HepG2 (cell line): ENCODE data around the gene NUBP1. TPM values are rescaled to one million over a fixed set of nuclear protein-coding genes. Genes with fewer than 3 reads are reported as not detected.

Source experiments
- AGO1 ChIP-seq: fragments of 200-400 bp; formaldehyde crosslinking; IDR thresholded peaks from 2 replicates; pipeline ENCODE4 v1.6.1; 2017; ENCODE audit warnings: mild to moderate bottlenecking, low read depth, low read length, moderate library complexity; ENCODE audit not compliant: poor library complexity, severe bottlenecking
- FOXC1 ChIP-seq: sonication (generic); formaldehyde crosslinking; IDR thresholded peaks from 2 replicates; pipeline ENCODE4 v1.8.0; 2022; ENCODE audit warnings: mild to moderate bottlenecking, missing genetic modification reagents, borderline replicate concordance
- FOXK1 ChIP-seq: sonication (generic); formaldehyde crosslinking; IDR thresholded peaks from 2 replicates; pipeline ENCODE4 v1.4.0; 2020; ENCODE audit warnings: low read depth, missing genetic modification reagents, borderline replicate concordance
- HNRNPLL ChIP-seq: fragments of 200-400 bp; formaldehyde crosslinking; IDR thresholded peaks from 2 replicates; pipeline ENCODE4 v1.6.1; 2017; ENCODE audit warnings: mild to moderate bottlenecking, low read depth, low read length; ENCODE audit not compliant: poor library complexity, severe bottlenecking
- KDM5B ChIP-seq: sonication (generic); formaldehyde crosslinking; IDR thresholded peaks from 2 replicates; pipeline ENCODE4 v1.4.0; 2020; ENCODE audit warnings: missing genetic modification reagents, mild to moderate bottlenecking, borderline replicate concordance
- MBNL3 ChIP-seq: fragments of 250-450 bp; sonication (Bioruptor Pico); conservative IDR thresholded peaks from 2 replicates; pipeline ENCODE4 v1.8.0; 2022; ENCODE audit warnings: mild to moderate bottlenecking, inconsistent platforms
- MIXL1 ChIP-seq: IDR thresholded peaks from 2 replicates; pipeline ENCODE4 v1.6.1; 2016
- MTA3 ChIP-seq: sonication (generic); formaldehyde crosslinking; IDR thresholded peaks from 2 replicates; pipeline ENCODE4 v1.4.0; 2020; ENCODE audit warnings: missing genetic modification reagents
- MXD4 ChIP-seq: IDR thresholded peaks from 2 replicates; pipeline ENCODE4 v1.6.1; 2016; ENCODE audit warnings: mild to moderate bottlenecking, missing biosample characterization, missing genetic modification reagents
- MXI1 ChIP-seq: IDR thresholded peaks from 3 replicates; pipeline ENCODE4 v1.6.1; 2012; ENCODE audit warnings: low read depth, low read length, inconsistent platforms, borderline replicate concordance
- PHB2 ChIP-seq: fragments of 450-650 bp; IDR thresholded peaks from 2 replicates; pipeline ENCODE4 v1.6.1; 2018; ENCODE audit not compliant: partially characterized antibody
- PLRG1 ChIP-seq: fragments of 450-650 bp; conservative IDR thresholded peaks from 2 replicates; pipeline ENCODE4 v1.6.1; 2016
- RBFOX2 ChIP-seq: fragments of 200-400 bp; formaldehyde crosslinking; IDR thresholded peaks from 2 replicates; pipeline ENCODE4 v1.6.1; 2017; ENCODE audit warnings: low read depth, mild to moderate bottlenecking, low read length
- SAFB2 ChIP-seq: sonication (generic); formaldehyde crosslinking; IDR thresholded peaks from 2 replicates; pipeline ENCODE4 v1.5.1; 2020; ENCODE audit warnings: missing genetic modification reagents, low read depth, mild to moderate bottlenecking, borderline replicate concordance
- SOX5 ChIP-seq: IDR thresholded peaks from 2 replicates; pipeline ENCODE4 v1.6.1; 2016; ENCODE audit warnings: borderline replicate concordance
- XBP1 ChIP-seq: sonication (generic); formaldehyde crosslinking; IDR thresholded peaks from 2 replicates; pipeline ENCODE4 v1.5.0; 2020; ENCODE audit warnings: missing genetic modification reagents
- YY1 ChIP-seq: IDR thresholded peaks from 2 replicates; pipeline ENCODE4 v1.6.1; 2011; ENCODE audit warnings: low read length, low read depth, moderate library complexity, mild to moderate bottlenecking; ENCODE audit not compliant: insufficient read depth, insufficient replicate concordance
- ZNF224 ChIP-seq: sonication (generic); formaldehyde crosslinking; IDR thresholded peaks from 2 replicates; pipeline ENCODE4 v1.5.0; 2020; ENCODE audit warnings: mild to moderate bottlenecking, missing genetic modification reagents
- ZNF33A ChIP-seq: sonication (generic); formaldehyde crosslinking; IDR thresholded peaks from 2 replicates; pipeline ENCODE4 v1.5.1; 2020; ENCODE audit warnings: missing genetic modification reagents, mild to moderate bottlenecking, moderate library complexity, borderline replicate concordance
- ZNF468 ChIP-seq: sonication (generic); formaldehyde crosslinking; IDR thresholded peaks from 2 replicates; pipeline ENCODE4 v1.8.0; 2022; ENCODE audit warnings: mild to moderate bottlenecking, moderate library complexity, missing genetic modification reagents
- ZNF556 ChIP-seq: sonication (generic); formaldehyde crosslinking; IDR thresholded peaks from 2 replicates; pipeline ENCODE4 v1.4.0; 2020; ENCODE audit warnings: mild to moderate bottlenecking, missing genetic modification reagents, borderline replicate concordance
- ZNF614 ChIP-seq: IDR thresholded peaks from 2 replicates; pipeline ENCODE4 v1.6.1; 2018; ENCODE audit warnings: missing biosample characterization, missing genetic modification reagents, inconsistent platforms, borderline replicate concordance
- polyA plus RNA-seq, 8 experiments: library from polyadenylated mRNA; depleted of rRNA in 3 of 8; stranded (reverse) in 7 of 8; unstranded in 1 of 8; fragments of >200 nt; fragmentation: Illumina TruSeq in 4 of 8; extraction: Trizol in 4 of 8; gene quantifications; 2 replicates each; pipeline versions ENCODE4 v1.2.1 to v1.2.3, GENCODE V29; 2011 to 2016; ENCODE audit warnings: low read depth in 4 of 8, missing spikeins in 1 of 8, mixed read lengths in 1 of 8; ENCODE audit not compliant: insufficient read depth in 1 of 8
- total RNA-seq, 5 experiments: library from RNA; depleted of rRNA; stranded (reverse); fragments of >200 nt; fragmentation: Illumina TruSeq; extraction: Trizol; gene quantifications; 2 replicates each; pipeline ENCODE4 v1.2.3, GENCODE V29; 2016; ENCODE audit warnings: low read depth in 1 of 5
- TF ChIP-seq, protein P1 (sequence below): sonication (generic); formaldehyde crosslinking; IDR thresholded peaks from 2 replicates; pipeline ENCODE4 v1.8.0; 2023; ENCODE audit warnings: mild to moderate bottlenecking, missing genetic modification reagents
- TF ChIP-seq, protein P2 (sequence below): sonication (generic); formaldehyde crosslinking; IDR thresholded peaks from 2 replicates; pipeline ENCODE4 v1.4.0; 2020; ENCODE audit warnings: missing genetic modification reagents
- TF ChIP-seq, protein P3 (sequence below): IDR thresholded peaks from 2 replicates; pipeline ENCODE4 v1.6.1; 2016; ENCODE audit warnings: low read depth, borderline replicate concordance
- TF ChIP-seq, protein P4 (sequence below): sonication (generic); formaldehyde crosslinking; IDR thresholded peaks from 2 replicates; pipeline ENCODE4 v1.4.0; 2020; ENCODE audit warnings: missing genetic modification reagents, borderline replicate concordance

Gene NUBP1
- total and polyA plus RNA-seq, 2 of the 13 experiments (the other 11 are each of a cell fraction or from before 2014, with no cell fraction given): 53.5 to 70.4 TPM

DNA sequence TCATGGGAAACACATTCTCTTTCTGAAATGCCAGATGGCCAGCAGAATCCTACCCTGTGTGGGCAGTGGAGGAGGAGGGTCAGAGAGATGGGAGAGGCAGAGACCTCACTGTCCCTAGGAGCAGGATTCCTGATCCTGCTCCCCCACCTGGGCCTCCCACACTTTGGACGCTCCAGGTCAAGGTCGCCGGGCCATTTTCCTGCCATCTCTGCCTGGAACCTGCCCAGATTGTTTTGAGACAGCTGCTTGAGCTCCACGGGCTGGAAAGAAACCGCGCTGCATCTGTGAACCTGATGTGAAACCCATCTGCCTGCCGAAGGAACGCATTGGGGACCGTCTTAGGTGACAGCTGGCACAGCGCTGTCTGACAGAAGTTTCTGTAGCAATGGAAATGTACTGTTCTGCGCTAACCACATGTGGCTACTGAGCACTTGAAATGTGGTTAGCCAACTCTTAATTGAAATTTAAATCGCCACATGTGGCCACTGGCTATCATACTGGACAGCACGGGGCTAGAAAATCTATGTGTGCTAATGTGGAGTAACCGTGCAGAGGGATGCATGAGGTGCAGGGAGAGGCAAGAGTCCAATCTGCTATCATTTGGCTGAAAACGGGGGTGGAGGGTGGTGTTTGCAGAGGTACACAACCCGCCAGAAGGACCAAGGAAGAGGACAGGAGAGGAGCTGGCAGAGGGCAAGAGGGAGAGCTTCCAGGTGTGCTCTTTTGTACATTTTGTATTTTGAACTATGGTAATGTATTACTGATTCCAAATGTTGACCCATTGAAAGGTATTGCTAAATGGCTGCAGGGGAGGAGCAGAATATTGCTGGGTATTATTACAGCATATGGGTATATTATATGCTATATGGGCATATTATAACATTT lies 15.4 kb upstream of the NUBP1 start (continued):
- TF ChIP-seq SOX5: peak; percentile 74
- TF ChIP-seq, protein P1, sequence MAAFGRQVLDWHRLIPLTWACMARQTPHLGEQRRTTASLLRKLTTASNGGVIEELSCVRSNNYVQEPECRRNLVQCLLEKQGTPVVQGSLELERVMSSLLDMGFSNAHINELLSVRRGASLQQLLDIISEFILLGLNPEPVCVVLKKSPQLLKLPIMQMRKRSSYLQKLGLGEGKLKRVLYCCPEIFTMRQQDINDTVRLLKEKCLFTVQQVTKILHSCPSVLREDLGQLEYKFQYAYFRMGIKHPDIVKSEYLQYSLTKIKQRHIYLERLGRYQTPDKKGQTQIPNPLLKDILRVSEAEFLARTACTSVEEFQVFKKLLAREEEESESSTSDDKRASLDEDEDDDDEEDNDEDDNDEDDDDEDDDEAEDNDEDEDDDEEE (CRISPR knock-in tag): no peak; the same call in 1 of the 2 replicates
- no peak for TF ChIP-seq ZNF468 (CRISPR knock-in tag)
- TF ChIP-seq, protein P2, sequence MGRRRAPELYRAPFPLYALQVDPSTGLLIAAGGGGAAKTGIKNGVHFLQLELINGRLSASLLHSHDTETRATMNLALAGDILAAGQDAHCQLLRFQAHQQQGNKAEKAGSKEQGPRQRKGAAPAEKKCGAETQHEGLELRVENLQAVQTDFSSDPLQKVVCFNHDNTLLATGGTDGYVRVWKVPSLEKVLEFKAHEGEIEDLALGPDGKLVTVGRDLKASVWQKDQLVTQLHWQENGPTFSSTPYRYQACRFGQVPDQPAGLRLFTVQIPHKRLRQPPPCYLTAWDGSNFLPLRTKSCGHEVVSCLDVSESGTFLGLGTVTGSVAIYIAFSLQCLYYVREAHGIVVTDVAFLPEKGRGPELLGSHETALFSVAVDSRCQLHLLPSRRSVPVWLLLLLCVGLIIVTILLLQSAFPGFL (CRISPR knock-in tag): no peak
- TF ChIP-seq FOXK1: peak; percentile 41; the same call in 1 of the 2 replicates
- TF ChIP-seq KDM5B (CRISPR knock-in tag): peak; percentile 83; the same call in 1 of the 2 replicates
- peak; percentile 11; the same call in 1 of the 3 replicates for TF ChIP-seq MXI1
- no peak for TF ChIP-seq RBFOX2
- no peak for TF ChIP-seq SAFB2 (CRISPR knock-in tag)
- TF ChIP-seq MTA3: no peak
- no peak for TF ChIP-seq AGO1
- TF ChIP-seq PLRG1: no peak
- no peak for TF ChIP-seq MBNL3 (CRISPR knock-in tag)
- no peak for TF ChIP-seq FOXC1 (CRISPR knock-in tag)
- TF ChIP-seq PHB2: no peak
- TF ChIP-seq ZNF224 (CRISPR knock-in tag): no peak
- TF ChIP-seq ZNF33A: no peak
- TF ChIP-seq, protein P3, sequence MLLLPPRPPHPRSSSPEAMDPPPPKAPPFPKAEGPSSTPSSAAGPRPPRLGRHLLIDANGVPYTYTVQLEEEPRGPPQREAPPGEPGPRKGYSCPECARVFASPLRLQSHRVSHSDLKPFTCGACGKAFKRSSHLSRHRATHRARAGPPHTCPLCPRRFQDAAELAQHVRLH (CRISPR knock-in tag): peak; percentile 66; the same call in 1 of the 2 replicates
- TF ChIP-seq YY1: peak; percentile 74
- no peak for TF ChIP-seq HNRNPLL
- TF ChIP-seq ZNF614 (CRISPR knock-in tag): 0 out of 2 replicates have a peak, but pooled peaks have one; percentile 29
- TF ChIP-seq XBP1 (CRISPR knock-in tag): no peak
- peak; percentile 63; the same call in 1 of the 2 replicates for TF ChIP-seq MIXL1 (CRISPR knock-in tag)
- no peak for TF ChIP-seq MXD4
- peak; percentile 65; the same call in 1 of the 2 replicates for TF ChIP-seq ZNF556 (CRISPR knock-in tag)
- TF ChIP-seq, protein P4, sequence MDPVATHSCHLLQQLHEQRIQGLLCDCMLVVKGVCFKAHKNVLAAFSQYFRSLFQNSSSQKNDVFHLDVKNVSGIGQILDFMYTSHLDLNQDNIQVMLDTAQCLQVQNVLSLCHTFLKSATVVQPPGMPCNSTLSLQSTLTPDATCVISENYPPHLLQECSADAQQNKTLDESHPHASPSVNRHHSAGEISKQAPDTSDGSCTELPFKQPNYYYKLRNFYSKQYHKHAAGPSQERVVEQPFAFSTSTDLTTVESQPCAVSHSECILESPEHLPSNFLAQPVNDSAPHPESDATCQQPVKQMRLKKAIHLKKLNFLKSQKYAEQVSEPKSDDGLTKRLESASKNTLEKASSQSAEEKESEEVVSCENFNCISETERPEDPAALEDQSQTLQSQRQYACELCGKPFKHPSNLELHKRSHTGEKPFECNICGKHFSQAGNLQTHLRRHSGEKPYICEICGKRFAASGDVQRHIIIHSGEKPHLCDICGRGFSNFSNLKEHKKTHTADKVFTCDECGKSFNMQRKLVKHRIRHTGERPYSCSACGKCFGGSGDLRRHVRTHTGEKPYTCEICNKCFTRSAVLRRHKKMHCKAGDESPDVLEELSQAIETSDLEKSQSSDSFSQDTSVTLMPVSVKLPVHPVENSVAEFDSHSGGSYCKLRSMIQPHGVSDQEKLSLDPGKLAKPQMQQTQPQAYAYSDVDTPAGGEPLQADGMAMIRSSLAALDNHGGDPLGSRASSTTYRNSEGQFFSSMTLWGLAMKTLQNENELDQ (CRISPR knock-in tag): no peak
